HG02943 (cell line): ENCODE data around the gene ERICH6B.
"Not testable (repeated sequence)": the region's sequence is repeated elsewhere in the genome, so short reads cannot be mapped to it uniquely, and the experiment has no call there.

Source experiments
- ATAC-seq: cut with Tn5 transposase; IDR thresholded peaks from one replicate; pipeline ENCODE4 v1.9.1; 2021; ENCODE audit warnings: mild to moderate bottlenecking, low read depth, moderate library complexity; ENCODE audit not compliant: unreplicated experiment

Gene ERICH6B

GRCh38 chr13:45615501-45616101 is at the start of gene ERICH6B:
Gene ERICH6B, minus strand, starts transcription at chr13:45615739. Its CDS starts 18,734 bp downstream, at chr13:45597005.
- no peak for ATAC-seq

DNA sequence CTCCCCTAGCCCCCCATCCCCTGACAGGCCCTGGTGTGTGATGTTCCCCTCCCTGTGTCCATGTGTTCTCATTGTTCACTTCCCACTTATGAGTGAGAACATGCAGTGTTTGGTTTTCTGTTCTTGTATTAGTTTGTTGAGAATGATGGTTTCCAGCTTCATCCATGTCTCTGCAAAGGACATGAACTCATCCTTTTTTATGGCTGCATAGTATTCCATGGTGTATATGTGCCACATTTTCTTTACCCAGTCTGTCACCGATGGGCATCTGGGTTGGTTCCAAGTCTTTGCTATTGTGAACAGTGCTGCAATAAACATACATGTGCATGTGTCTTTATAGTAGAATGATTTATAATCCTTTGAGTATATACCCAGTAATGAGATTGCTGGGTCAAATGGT is 47.4 kb upstream of the ERICH6B start:
- not testable (repeated sequence) for ATAC-seq

- ATAC-seq, result no peak
Measured at GRCh38 chr13:45662162-45662561, 46.6 kb upstream of the ERICH6B start.

DNA sequence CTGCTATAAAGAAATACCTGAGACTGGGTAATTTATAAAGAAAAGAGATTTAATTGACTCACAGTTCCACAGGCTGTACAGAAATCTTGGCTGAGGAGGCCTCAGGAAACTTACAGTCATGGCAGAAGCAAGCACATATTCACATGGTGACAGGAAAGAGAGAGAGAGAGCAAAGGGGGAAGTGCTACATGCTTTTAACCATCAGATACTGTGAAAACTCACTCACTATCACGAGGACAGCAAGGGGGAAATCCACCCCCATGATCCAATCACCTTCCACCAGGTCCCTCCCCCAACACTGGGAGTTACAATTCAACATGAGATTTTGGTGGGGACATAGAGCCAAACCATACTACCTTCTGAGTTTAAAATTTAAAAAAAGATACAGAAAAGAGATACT is 44.9 kb upstream of the ERICH6B start:
- ATAC-seq, result not testable (repeated sequence)

DNA sequence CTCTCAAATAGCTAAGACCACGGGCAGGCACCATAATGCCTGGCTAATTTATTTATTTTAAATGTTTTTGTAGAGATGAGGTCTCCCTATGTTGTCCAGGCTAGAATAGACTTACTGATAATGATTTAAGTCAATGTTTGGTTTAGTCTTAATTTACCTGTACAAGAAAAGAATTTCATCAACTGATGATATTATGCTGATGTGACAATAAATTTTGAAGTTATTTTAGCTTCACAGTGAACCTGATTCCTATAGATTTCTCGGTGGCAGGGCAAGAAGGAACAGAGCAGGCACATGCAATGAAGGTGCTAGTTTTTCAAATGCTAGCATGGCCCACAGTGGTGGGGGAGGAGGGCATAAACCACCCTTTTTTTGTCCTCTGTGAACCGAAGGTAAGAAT is 44.0 kb upstream of the ERICH6B start:
- ATAC-seq, result no peak

- no peak for ATAC-seq
Measured at GRCh38 chr13:45658586-45659235, 43.2 kb upstream of the ERICH6B start.

GRCh38 chr13:45654633-45655349 is 39.3 kb upstream of the ERICH6B start:
- no peak for ATAC-seq

DNA sequence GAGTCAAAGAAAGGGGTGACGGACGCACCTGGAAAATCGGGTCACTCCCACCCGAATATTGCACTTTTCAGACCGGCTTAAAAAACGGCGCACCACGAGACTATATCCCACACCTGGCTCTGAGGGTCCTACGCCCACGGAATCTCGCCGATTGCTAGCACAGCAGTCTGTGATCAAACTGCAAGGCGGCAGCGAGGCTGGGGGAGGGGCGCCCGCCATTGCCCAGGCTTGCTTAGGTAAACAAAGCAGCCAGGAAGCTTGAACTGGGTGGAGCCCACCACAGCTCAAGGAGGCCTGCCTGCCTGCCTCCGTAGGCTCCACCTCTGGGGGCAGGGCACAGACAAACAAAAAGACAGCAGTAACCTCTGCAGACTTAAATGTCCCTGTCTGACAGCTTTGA is 29.7 kb upstream of the ERICH6B start:
- ATAC-seq, result not testable (repeated sequence)

GRCh38 chr13:45642159-45642558 is 26.6 kb upstream of the ERICH6B start:
- ATAC-seq, result not testable (repeated sequence)

GRCh38 chr13:45635291-45635690 is 19.8 kb upstream of the ERICH6B start:
- ATAC-seq, result not testable (repeated sequence)

DNA sequence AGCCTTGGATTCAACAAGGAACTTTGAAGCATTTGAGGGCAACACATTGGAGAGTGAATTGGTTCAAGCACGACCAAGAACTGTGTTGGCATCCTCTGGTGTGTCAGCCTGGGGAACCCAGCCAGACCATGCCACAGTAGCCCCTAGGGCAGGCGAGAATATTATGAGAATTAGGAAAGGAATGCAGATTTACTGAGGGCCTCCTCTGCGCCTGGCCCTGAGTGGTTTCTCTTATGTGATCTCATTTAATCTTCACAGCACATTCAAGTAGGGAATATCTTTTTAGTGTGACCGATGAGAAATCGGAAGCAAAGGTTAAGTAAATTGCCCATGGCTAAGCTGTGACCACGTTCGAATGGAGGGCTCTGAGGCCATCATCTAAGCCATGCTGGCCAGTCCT is 15.3 kb upstream of the ERICH6B start:
- no peak for ATAC-seq

- ATAC-seq, result no peak
Measured at GRCh38 chr13:45629940-45630339, 14.4 kb upstream of the ERICH6B start.

GRCh38 chr13:45628094-45628493 is 12.6 kb upstream of the ERICH6B start:
- no peak for ATAC-seq

DNA sequence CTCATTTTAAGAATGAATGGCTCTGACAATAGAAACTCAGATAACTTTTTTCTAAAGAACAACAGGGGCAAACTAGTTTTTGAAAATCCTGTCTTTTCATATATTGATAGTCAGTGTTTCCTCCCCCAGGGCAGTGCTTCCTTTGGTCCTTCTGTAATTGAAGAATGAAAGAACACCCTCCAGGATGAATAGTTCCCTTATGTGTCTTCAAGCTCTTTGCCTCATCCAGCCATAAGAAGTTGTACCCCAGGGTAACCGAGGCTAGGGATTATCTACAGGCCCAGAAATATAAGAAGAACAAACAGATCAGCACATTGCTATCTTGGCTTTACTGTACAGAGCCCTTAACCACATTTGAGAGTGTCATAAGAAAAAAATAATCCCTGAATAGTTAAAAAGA is 12.1 kb upstream of the ERICH6B start:
- ATAC-seq, result no peak

DNA sequence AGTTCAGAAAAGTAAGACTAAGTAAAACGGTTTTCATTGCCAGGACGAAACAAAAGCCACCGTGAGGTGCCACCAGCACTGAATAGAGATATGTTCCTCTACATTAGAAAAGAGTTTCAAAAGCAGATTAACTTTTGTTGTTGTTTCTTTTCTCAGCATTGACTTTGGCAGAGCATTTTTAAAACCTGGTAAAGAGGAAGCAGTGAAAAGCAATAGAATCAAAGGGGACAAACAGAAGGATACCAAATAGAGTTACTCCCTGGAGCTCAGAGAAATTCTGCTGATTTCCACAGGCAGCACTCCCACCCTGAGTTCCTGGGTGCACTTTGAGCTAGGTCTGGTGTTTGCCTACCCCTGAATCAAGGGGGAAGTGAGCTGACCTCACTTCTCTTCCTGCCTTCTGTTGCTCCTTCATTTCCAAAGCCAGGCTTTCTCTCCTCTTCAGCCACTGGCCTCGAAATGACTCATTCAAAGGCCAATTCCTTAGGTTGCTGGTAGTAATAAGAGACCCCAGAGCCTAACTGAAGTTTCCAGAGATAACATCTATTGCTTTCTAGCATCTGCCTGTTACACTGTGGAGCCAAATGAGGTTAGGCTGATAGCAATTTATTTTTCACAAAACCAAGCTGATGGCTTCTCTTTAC is 11.3 kb upstream of the ERICH6B start:
- ATAC-seq, result no peak

DNA sequence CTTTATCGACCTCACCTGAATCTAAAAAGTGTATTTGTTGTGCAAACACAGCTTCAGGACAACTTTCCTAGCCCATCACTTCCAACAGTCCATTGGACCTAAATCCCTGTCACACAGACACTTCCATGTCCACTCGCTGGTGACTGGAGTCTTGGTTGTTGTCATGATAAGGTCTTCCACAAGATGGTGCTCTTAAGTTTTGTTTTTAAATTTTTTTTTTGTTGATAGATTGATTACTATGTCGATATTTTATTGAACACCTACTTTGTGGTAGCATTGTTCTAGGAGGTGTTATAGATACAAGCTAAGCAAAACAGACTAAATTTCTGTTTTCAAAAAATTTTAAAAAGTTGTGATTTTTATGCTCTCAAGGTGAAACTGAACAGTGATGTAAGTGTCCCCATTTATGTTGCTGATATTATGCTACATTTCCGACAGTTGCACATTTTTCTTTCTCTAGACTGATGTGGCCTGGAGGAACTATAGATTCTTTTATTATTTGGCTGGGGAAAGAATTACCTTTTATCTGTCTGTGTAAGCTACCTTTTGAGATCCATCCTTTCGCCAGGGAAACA is 8.1 kb upstream of the ERICH6B start:
- ATAC-seq, result no peak

DNA sequence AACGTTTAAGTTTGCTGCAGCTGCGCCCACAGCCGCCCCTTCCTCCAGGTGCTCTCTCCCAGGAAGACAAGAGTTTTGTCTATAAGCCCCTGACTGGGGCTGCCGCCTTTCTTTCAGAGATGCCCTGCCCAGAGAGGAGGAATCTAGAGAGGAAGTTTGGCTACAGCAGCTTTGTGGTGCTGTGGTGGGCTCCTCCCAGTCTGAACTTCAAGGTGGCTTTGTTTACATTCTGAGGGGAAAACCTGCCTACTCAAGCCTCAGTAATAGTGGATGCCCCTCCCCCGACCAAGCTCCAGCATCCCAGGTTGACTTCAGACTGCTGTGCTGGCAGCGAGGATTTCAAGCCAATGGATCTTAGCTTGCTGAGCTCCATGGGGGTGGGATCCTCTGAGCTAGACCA is 6.4 kb upstream of the ERICH6B start:
- ATAC-seq, result no peak

DNA sequence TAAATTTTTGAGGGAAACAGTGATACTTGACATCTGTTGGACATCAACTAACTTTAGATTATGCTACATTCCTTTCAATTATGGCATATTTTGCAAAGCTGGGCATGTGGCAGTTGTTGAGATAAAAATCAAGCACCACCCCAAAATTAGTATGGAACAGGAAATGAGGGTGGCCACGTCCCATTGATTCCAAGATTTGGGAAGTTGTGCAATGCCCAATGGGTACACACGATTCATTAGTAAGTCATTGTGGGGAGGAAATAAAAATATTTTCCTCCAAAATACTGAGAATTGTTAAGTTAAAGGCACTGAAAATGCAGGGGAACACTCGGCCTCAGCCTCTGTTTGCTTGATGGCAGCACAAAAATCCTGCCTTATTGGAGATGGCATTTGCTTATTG is 7.6 kb downstream of the ERICH6B start:
- no peak for ATAC-seq

DNA sequence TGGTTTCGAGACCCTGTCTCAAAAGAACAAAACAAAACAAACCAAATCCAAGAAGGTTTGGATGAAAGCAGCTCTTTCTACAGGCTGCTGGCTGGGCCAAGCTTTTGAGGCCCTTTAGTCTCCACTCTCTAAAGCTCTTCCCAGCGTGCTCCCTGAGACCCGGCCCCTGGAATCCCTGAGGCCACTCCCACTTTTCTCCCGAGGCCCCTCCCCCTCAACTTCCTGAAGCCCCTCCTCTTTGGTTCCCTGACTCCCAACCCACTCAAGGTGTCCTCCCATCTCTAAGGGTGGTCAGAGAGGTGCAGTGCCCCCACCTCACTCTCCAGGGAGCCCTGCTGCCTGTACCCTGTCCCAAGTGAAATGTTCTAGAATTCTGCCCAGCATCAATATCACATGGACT is 10.6 kb downstream of the ERICH6B start:
- no peak for ATAC-seq

DNA sequence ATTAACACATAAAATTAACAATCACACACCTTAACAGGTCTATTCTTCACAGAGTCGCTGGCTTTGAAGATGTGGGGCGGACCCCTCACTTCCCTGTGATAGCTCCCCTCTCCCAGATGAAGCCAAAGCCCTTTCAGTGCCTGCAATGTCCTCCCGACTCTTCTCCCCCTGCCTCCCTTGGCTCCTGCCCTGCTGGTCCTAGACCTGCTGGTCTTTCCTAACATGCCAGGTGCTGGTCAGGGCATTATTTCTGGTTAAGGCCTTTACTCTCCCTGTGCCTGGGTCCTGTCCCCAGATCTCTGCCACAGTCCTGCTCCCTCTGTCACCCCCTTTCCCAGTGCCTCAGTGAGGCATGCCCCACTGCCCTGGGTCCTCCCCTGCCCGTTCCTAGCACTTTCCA is 12.2 kb downstream of the ERICH6B start:
- ATAC-seq, result no peak
